Suprapubic skin (tissue), 4 donors: ENCODE measurements around the gene TBCEL. TPM values are rescaled to one million over a fixed set of nuclear protein-coding genes. Genes with fewer than 3 reads are reported as not detected.

ENCODE experiments used
- DNase-seq, 2 donors: peaks; one replicate each; pipeline ENCODE4 v3.0.0-alpha.2; 2019; ENCODE audit warnings: low spot score in 2 of 2
- H3K27ac ChIP-seq: fragments of 200-600 bp; sonication (generic); one replicate; pipeline ENCODE4 v1.5.1; 2019
- H3K27me3 ChIP-seq: fragments of 200-600 bp; sonication (generic); one replicate; pipeline ENCODE4 v1.5.1; 2019
- H3K36me3 ChIP-seq: fragments of 200-600 bp; sonication (generic); one replicate; pipeline ENCODE4 v1.5.1; 2019
- H3K4me1 ChIP-seq: fragments of 200-600 bp; sonication (generic); one replicate; pipeline ENCODE4 v1.5.1; 2019
- H3K4me3 ChIP-seq: fragments of 200-600 bp; sonication (generic); one replicate; pipeline ENCODE4 v1.5.1; 2019; ENCODE audit warnings: mild to moderate bottlenecking
- H3K9me3 ChIP-seq: fragments of 200-600 bp; sonication (generic); one replicate; pipeline ENCODE4 v1.5.1; 2019
- EP300 ChIP-seq: sonication (generic); formaldehyde crosslinking; IDR thresholded peaks from one replicate; pipeline ENCODE4 v1.6.1; 2017; ENCODE audit warnings: antibody characterized with exemption
- POLR2A ChIP-seq, 2 donors: fragments of 450-650 bp; IDR thresholded peaks; one replicate each; pipeline ENCODE4 v1.6.1; 2017; ENCODE audit warnings: antibody characterized with exemption in 2 of 2, mild to moderate bottlenecking in 2 of 2, moderate library complexity in 2 of 2
- POLR2AphosphoS5 ChIP-seq, 3 donors: sonication (generic); formaldehyde crosslinking; IDR thresholded peaks; one replicate each; pipeline ENCODE4 v1.6.1; 2017; ENCODE audit warnings: antibody characterized with exemption in 3 of 3
- WGBS: methylation state at CpG from one replicate; pipeline ENCODE4 v1.1.5; 2018; 5-methylcytosine and 5-hydroxymethylcytosine counted together
- total RNA-seq, 4 donors: library from RNA; depleted of rRNA; stranded (reverse); fragments of >200 nt; gene quantifications; one replicate each; pipeline ENCODE4 v1.1.0, GENCODE V29; 2016
- TF ChIP-seq, protein P1 (sequence below), 2 donors: fragments of 200-600 bp in 1 of 2; fragments of 450-650 bp in 1 of 2; sonication (generic) in 1 of 2; IDR thresholded peaks; one replicate each; pipeline ENCODE4 v1.5.1; 2016 to 2019; ENCODE audit warnings: antibody characterized with exemption in 2 of 2, mild to moderate bottlenecking in 1 of 2, moderate library complexity in 1 of 2

The TBCEL gene
- total RNA-seq, 4 donors from 2014 or later = 5.7 to 14.2 (median 9.5) TPM

GRCh38 chr11:120978701-120979100, 45.2 kb upstream of the TBCEL start:
- Histone ChIP-seq H3K36me3 (no peaks in the 10 kb centered on the region), H3K27ac (no peak overlapping the region), H3K9me3 (no peaks in the 10 kb centered on the region), H3K27me3 (no peaks in the 10 kb centered on the region), H3K4me1 (no peaks in the 10 kb centered on the region), H3K4me3 (no peak overlapping the region)
- TF ChIP-seq EP300 = no peak
- no peak for TF ChIP-seq POLR2AphosphoS5 (IDR thresholded peaks at IDR 0.05)
- DNase-seq = no peak
- WGBS = 63% methylated on average over 3 of the region's 3 CpGs

DNA sequence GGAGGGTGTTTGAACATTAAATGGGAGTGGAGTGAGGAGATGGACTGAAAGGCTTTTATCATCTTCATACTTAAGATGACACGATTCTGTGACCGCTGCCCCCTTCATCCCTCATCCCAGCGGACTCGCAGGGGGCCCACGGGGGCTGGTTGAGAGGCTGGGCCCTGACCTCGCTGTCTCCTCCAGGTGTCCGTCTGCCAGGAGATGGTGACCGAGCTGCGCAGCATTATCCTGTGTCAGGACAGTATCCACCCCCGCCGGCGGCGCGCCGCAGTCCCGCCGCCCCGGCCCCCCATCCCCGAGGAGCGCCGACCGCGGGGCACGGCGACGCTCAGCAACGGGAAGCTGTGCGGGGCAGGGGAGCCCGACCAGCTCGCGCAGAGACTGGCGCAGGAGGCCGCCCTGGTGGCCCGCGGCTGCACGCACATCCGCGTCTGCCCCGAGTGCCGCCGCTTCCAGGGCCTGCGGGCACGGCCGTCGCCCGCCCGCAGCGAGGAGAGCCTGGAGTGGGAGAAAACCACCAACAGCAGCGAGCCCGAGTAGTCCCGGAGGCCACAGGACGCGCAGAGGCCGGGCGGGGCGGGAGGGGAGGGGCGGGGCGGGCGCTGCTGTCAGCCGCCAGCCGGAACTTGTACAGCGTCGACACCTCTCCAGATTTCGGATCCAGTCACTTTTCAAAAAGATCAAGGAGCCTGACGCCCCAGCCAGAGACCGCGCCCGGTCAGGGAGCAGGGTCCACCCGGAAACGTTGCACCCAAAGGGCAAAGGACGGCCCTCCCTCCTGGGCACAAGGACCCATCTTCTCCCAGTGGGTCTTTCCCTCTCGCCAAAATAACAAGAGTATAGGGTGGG, 38.0 kb upstream of the TBCEL start:
- Histone ChIP-seq H3K9me3 (no peaks in the 10 kb centered on the region), H3K27ac (no peak overlapping the region), H3K27me3 (peaks cover 2% of the 10 kb centered on the region), H3K4me3 (peak overlapping the region; percentile 49), H3K4me1 (peaks cover 11% of the 10 kb centered on the region), H3K36me3 (no peaks in the 10 kb centered on the region)
- TF ChIP-seq POLR2A (IDR thresholded peaks at IDR 0.05) = no peak
- TF ChIP-seq, protein P1, sequence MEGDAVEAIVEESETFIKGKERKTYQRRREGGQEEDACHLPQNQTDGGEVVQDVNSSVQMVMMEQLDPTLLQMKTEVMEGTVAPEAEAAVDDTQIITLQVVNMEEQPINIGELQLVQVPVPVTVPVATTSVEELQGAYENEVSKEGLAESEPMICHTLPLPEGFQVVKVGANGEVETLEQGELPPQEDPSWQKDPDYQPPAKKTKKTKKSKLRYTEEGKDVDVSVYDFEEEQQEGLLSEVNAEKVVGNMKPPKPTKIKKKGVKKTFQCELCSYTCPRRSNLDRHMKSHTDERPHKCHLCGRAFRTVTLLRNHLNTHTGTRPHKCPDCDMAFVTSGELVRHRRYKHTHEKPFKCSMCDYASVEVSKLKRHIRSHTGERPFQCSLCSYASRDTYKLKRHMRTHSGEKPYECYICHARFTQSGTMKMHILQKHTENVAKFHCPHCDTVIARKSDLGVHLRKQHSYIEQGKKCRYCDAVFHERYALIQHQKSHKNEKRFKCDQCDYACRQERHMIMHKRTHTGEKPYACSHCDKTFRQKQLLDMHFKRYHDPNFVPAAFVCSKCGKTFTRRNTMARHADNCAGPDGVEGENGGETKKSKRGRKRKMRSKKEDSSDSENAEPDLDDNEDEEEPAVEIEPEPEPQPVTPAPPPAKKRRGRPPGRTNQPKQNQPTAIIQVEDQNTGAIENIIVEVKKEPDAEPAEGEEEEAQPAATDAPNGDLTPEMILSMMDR (IDR thresholded peaks at IDR 0.05) = peak in 1 of 2 donors; percentile 42
- 13% methylated on average over 15 of the region's 72 CpGs for WGBS
- no peak for DNase-seq

- H3K36me3 ChIP-seq = no peaks in the 10 kb centered on the region
- no peak for DNase-seq
- peaks cover 2% of the 10 kb centered on the region for H3K27me3 ChIP-seq
- no peak overlapping the region for H3K4me3 ChIP-seq
- H3K27ac ChIP-seq = no peak overlapping the region
- WGBS = 94% methylated on average over 1 of the region's 1 CpG
- H3K4me1 ChIP-seq = peaks cover 11% of the 10 kb centered on the region
- no peaks in the 10 kb centered on the region for H3K9me3 ChIP-seq
- no peak for TF ChIP-seq POLR2A (IDR thresholded peaks at IDR 0.05)
- TF ChIP-seq, protein P1 (IDR thresholded peaks at IDR 0.05) = no peak
- no peak for TF ChIP-seq POLR2AphosphoS5 (IDR thresholded peaks at IDR 0.05)
- TF ChIP-seq EP300 = no peak
Measured at GRCh38 chr11:120988603-120989002, 35.3 kb upstream of the TBCEL start.

GRCh38 chr11:120991830-120992686, 31.8 kb upstream of the TBCEL start:
- no peaks in the 10 kb centered on the region for H3K36me3 ChIP-seq
- WGBS = 93% methylated on average over 10 of the region's 10 CpGs
- no peak for DNase-seq
- H3K9me3 ChIP-seq = no peaks in the 10 kb centered on the region
- H3K4me1 ChIP-seq = no peaks in the 10 kb centered on the region
- no peak overlapping the region for H3K27ac ChIP-seq
- no peak overlapping the region for H3K4me3 ChIP-seq
- H3K27me3 ChIP-seq = no peaks in the 10 kb centered on the region
- TF ChIP-seq POLR2A (IDR thresholded peaks at IDR 0.05) = no peak
- no peak for TF ChIP-seq EP300
- no peak for TF ChIP-seq POLR2AphosphoS5 (IDR thresholded peaks at IDR 0.05)
- TF ChIP-seq, protein P1 (IDR thresholded peaks at IDR 0.05) = no peak

- H3K4me1 ChIP-seq = no peaks in the 10 kb centered on the region
- no peak for DNase-seq
- WGBS = 4% methylated on average over 1 of the region's 1 CpG
Measured at GRCh38 chr11:120994091-120994859, 29.6 kb upstream of the TBCEL start.

More at GRCh38 chr11:120994091-120994859, 29.6 kb upstream of the TBCEL start:
- Histone ChIP-seq H3K9me3 (no peaks in the 10 kb centered on the region), H3K36me3 (no peaks in the 10 kb centered on the region), H3K27me3 (peaks cover 9% of the 10 kb centered on the region), H3K27ac (no peak overlapping the region), H3K4me3 (no peak overlapping the region)
- TF ChIP-seq EP300 (no peak), POLR2A (IDR thresholded peaks at IDR 0.05) (no peak)
